Parietal lobe (tissue), 2 donors: ENCODE measurements around the gene TUBG2. TPM values are rescaled to one million over a fixed set of nuclear protein-coding genes. Genes with fewer than 3 reads are reported as not detected.

Experiments
- small RNA-seq: library from RNA; depleted of rRNA; stranded (forward); fragments of <200 nt; gene quantifications from one replicate; pipeline ENCODE3, GENCODE V24; 2014; ENCODE audit warnings: low replicate concordance
- total RNA-seq: library from RNA; depleted of rRNA; stranded (reverse); fragments of >200 nt; gene quantifications from one replicate; pipeline ENCODE4 v1.2.3, GENCODE V29; 2014

TUBG2 gene
- 26.3 TPM for total RNA-seq

DNA sequence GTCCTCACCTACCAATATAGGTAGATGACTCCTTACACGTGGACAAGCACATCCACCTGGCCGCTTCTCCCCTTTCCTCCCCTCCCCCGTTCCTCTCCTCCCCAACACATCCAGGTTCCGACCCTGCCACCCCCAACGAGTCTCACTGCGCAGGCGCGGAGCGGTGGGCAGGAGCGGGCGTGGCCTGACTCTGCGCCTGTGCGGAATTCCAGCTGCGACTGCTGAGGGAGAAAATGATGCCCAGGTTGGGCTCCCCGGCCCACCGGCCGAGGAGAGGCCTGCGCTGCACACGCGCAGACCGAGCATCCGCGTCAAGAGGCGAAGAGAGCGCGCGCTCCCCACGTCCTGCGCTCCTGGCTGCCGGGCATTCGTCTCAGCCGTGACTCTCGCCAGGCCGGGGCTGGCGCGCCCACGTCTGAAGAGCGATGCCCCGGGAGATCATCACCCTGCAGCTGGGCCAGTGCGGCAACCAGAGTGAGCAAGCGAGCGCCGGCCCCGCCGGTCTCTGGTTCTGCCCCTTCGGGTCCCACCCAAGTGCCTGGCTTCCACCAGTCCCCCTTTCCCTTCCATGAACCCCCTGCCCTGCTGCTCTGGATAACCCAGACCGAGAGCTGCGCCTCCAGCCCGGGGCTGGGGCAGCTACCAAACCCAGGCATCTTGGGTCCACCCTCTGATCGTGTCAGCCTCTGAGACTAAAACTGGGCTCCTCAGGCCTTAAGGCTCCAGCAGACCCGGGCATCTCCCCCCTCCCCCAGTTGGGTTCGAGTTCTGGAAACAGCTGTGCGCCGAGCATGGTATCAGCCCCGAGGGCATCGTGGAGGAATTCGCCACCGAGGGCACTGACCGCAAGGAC lies at the start of gene TUBG2:
Gene TUBG2 (plus strand): TSS at position 206 of the 853 bp plus-strand sequence. CDS start 220 bp downstream, at position 426.

DNA sequence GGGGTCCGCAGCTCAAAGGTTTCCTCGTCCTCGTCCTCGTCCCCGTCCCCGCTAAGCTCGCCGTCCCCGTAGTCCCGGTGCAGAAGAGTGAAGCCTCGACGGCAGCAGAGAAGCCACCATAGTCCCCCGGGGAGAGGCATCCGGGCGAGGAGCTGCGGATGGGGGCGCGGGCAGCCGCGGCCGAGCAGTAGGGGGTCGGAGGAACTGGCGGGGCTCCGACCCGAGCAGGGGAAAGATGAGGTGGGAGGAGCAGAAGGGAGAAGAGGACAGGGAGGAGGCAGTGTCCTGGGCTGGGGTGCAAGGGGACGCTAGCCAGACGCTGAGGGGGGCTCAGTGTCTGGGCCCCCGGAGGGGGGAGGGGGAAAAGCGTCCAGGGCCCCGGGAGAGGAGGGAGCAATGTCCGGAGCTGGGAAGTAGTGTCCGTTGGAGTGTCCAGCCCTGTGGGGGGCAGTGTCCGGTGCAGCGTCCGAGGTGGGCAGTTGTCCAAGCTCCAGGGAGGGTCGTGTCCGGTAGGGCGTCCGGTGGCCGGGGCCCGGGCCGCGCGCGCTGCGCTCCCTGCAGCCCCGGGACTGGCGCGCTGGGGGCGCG lies 17.4 kb downstream of the TUBG2 start, which contains the start of gene PLEKHH3:
Gene PLEKHH3 (minus strand): TSS at position 571 of the 588 bp plus-strand sequence. CDS start 431 bp downstream, at position 140.

DNA sequence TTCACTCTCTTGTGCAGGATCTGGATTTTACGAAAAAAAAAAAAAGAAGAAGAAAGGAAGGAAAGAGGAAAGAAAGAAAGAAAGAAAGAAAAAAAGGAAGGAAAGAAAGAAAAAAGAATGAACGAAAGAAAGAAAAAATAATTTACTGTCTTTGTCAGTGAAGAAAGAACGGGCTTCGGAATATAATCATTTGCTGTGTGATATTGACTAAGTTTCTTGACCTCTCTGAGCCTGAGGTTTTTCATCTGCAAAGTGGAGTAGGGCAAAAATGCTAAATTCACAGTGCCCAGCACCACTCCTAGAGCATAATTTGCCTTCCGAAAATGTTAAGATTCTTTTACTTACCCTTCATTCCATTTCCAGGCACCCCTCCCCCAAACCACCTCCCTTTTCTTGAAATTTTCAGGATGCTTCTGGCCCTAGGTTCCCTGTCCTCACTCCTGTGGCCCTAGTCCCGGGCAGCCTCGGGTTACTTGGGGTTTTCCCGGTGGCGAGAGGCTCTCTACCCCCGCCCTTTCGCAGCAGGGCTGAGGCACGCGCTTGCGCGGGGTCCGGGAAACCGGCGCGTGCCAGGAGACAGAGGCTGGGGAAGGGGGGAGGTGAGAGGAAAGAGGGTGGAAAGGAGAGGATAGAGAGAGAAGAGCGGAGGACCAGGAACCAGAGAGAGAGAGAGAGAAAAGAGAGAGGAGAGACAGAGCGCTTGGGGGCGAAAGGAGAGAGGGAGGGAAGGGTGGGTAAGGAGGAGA lies 23.1 kb downstream of the TUBG2 start, which contains the start of gene CNTNAP1:
Gene CNTNAP1 (plus strand): TSS at position 556 of the 746 bp plus-strand sequence. CDS start 299 bp downstream, outside the sequence.

Small RNA genes within 50 kb of the gene (small RNA-seq; reads per million reads assigned to genes)
- gene MIR6780A = not detected

Other genes starting within 250 kb of the TUBG2 start
- gene CAVIN1, start 236.0 kb upstream of the TUBG2 start, total RNA-seq = 4.1 TPM
- 330 TPM for gene ATP6V0A1, start 200.4 kb upstream of the TUBG2 start, total RNA-seq
- 14.7 TPM for gene NAGLU, start 123.0 kb upstream of the TUBG2 start, total RNA-seq
- gene HSD17B1, start 106.4 kb upstream of the TUBG2 start, total RNA-seq = 1.6 TPM
- gene COASY, start 97.1 kb upstream of the TUBG2 start, total RNA-seq = 5.9 TPM
- gene MLX, start 92.2 kb upstream of the TUBG2 start, total RNA-seq = 35.7 TPM
- gene PSMC3IP, start 81.6 kb upstream of the TUBG2 start, total RNA-seq = 6.9 TPM
- gene RETREG3, start 49.9 kb upstream of the TUBG2 start, total RNA-seq = 49.8 TPM
- 18.2 TPM for gene TUBG1, start 49.6 kb upstream of the TUBG2 start, total RNA-seq
- gene PLEKHH3, start 17.7 kb downstream of the TUBG2 start, total RNA-seq = 4.4 TPM
- 0.94 TPM for gene CCR10, start 22.6 kb downstream of the TUBG2 start, total RNA-seq
- 12.5 TPM for gene CNTNAP1, start 23.2 kb downstream of the TUBG2 start, total RNA-seq
- gene EZH1, start 85.8 kb downstream of the TUBG2 start, total RNA-seq = 68.9 TPM
- gene RAMP2, start 101.9 kb downstream of the TUBG2 start, total RNA-seq = 9.1 TPM
- 24.4 TPM for gene VPS25, start 114.2 kb downstream of the TUBG2 start, total RNA-seq
- not detected for gene WNK4, start 121.3 kb downstream of the TUBG2 start, total RNA-seq
- 65.7 TPM for gene COA3, start 139.4 kb downstream of the TUBG2 start, total RNA-seq
- gene CNTD1, start 139.6 kb downstream of the TUBG2 start, total RNA-seq = 0.31 TPM
- gene BECN1, start 165.0 kb downstream of the TUBG2 start, total RNA-seq = 61.3 TPM
- 41.0 TPM for gene PSME3, start 174.1 kb downstream of the TUBG2 start, total RNA-seq
- 2.5 TPM for gene AOC2, start 185.3 kb downstream of the TUBG2 start, total RNA-seq
- 0.31 TPM for gene AOC3, start 191.9 kb downstream of the TUBG2 start, total RNA-seq
- gene G6PC1, start 241.5 kb downstream of the TUBG2 start, total RNA-seq = not detected